Measurements from ENCODE around the gene ADIPOQ.
A peak's percentile ranks its signal among the peaks of the same experiment; 100 is the strongest.
"Not testable (repeated sequence)": the region's sequence is repeated elsewhere in the genome, so short reads cannot be mapped to it uniquely, and the experiment has no call there.

ADIPOQ gene

DNA sequence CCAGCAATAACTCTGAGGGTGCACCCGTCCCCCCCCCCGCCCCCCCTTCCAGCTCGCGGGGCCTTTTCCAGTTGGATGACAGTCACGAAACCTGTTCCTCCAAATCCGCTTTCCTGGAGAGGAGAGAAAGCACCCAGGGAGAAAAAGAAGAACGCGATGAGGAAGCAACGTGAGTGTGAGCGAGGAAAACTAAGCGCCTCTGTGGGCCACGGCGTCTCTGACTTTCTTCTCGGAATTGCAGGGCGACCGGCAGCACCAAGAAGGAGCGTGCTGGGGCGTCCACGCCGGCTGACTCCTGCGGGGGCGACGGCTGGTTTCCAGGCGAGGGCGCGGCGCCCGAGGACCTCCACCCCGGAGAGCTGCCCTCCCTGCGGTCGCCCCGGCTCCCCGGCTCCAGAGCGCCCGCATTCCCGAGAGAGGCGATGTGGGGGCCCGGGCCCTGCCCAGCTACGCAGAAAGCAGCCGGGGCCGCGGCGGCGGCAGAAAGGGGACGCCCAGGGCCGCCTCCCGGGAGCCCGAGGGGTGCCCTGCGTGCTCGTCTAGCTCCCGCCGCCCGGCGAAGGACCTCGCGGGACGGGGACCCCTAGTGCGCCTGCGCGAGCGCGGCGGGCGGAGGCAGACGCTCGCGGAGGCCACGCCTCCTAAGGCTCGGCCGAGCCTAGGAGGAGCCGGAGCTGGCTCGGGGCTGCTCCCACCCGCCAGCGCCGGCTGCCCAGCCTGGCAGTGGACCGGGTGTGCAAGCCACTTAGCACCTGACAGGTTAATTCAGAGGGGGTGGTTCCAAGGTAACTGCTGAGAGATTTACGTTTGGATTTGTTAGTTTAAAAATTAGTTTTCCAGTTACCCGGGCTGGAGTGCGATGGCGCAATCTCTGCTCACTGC lies 15.3 kb upstream of the ADIPOQ start:
- peak; percentile 74 for DNase-seq

DNA sequence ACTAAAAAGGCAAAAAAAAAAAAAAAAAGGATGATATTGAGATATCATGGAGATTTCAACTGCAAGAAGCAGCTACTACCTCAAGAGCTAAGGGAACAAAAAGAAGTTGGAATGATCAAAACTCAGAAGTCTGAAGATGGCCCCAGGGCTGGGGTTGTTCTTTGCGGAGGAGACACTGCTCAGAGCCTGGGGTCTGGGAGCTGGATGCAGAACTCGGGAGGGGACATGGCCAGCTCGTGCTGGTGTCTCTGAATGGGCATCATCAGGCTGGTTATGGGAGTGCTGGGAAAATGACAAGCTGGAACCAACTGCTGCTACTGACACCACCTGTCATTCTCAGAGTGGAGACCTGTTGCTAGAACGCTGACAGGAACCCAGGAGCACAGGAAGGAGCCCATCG lies 14.2 kb upstream of the ADIPOQ start:
- no peak for DNase-seq

DNA sequence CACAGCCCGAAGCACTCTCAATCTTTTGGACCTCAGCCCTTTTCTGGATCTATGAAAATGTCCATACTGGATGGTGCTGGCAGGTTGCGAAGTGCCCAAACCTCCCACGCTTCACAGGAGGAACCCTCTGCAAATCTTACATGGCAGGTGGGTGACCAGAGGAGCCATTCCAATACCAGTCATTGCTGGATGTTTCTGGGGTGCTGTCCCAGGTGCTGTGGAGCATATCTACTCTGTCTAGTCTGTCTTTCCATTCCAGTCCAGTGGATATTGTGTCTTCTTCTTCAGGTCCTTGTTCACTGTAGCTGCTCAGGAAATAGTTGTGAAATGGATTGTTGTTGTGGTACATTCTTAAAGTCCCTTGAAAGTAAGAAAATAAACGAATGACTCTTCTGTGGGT lies 10.7 kb upstream of the ADIPOQ start:
- no peak for DNase-seq

DNA sequence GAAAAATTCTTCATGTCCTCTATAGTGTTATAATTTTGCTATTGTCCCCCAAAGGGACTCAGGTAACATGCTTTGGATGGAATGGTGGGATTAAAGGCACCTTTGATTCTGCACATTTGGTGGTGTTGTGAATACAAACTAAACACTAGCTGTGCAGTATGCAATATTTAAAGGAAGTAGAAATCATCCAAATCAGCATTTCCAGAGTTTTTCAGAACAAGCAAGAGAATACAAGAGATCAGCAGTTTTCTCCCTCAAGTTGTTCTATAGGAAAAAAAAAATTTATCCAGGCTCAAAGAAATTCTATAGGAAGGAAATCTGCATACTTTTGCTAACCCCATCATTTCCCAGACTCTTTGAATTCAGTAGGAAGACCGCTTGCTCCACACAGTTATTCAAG lies 10.2 kb upstream of the ADIPOQ start:
- DNase-seq, result no peak

DNA sequence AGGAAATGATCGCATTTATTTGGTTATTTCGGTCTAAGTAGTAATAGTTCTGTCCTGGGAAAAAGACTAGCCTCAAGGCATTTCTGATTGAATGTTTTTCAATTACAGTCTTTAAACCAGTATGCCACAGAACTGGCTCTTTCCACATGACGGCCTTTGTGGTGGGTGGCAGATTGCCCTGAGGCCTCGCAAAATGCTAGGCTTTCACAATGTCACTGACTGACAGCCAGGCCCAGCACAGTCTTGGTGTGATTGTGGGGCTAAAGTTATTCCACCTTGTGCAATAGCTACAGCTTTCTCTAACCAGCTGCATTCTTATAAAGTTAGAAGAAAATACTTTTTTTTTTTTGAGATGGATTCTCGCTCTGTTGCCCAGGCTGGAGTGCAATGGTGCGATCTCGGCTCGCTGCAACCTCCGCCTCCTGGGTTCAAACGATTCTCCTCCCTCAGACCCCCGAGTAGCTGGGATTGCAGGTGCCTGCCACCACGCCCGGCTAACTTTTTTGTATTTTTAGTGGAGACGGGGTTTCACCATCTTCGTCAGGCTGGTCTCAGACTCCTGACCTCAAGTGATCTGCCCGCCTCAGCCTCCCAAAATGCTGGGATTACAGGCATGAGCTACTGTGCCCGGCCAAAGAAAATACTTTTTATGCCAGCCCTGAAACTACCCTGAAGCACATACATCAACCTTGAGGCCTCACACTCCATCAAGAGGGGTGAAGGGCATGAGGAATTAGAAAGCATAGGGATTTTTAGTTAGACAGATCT lies 2.5 kb upstream of the ADIPOQ start:
- no peak for DNase-seq

DNA sequence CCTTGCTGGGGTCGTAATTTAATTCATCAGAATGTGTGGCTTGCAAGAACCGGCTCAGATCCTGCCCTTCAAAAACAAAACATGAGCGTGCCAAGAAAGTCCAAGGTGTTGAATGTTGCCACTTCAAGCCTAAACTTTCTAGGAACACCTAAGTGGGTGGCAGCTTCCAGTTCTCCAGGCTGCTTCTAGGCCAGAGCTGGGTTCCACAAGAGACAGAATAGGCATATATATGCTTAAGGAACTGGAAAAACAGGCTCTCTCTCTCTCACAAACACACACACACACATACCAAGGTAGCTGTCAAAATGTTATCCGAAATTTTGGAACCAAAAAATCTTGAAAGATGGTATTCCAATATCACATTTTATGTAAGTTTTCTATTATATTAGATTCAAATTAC lies 890 bp upstream of the ADIPOQ start:
- DNase-seq, result no peak

DNA sequence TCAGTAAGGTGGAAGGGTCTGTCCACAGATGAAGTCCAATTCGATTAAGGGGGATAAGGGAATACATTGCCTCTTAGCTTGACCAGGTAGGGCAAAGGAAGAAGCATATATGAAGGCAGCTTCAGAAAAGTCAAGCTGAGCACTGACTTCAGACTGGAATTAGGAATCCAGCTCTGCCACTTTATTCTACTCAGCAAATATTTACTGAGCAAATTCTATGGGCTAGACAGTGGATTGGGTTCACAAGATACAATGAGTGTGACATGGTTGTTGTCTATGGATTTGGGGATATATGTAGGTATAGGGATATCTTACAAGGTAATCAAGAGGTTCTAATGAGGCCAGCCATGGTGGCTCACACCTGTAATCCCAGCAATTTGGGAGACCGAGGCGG lies 526 bp downstream of the ADIPOQ start:
- DNase-seq, result no peak

DNA sequence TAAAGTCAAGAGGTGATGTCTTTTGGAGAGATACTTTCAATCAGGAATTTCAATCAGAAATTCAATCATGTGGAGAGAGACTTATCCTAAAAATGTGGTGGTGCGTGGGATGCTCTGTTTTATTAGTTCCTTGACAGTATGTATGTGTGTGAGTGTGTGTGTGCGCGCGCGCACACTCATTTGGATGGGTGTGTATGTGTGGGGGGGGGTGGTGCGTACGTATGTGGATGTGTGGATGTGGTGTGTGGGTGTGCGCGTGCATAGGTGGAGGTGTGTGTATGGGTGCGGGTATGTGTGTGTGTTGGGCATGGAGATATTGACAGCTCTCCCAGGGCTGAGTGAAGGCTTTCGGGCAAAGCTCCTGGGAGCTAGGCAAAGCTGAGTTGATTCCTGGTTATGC lies 2.4 kb downstream of the ADIPOQ start:
- no peak for DNase-seq

DNA sequence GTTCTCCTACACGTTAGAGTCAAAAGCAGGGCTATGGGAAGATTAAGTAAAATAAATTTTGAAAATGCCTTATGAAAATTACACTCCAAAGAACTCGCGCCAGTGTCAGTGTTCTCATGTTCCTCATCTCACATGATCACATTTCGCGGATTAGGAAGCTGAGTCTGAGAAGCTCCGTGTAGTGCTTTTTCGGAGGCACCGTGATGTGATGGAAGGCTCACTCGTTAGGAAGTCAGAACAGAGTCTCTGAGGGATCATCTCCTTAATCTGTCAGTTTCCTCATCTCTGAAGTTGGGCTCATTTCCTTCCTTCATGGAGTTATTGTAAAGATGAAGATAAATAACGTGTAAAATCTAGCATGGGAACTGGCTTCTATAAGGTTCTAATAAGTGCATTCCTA lies 3.2 kb downstream of the ADIPOQ start:
- no peak for DNase-seq

DNA sequence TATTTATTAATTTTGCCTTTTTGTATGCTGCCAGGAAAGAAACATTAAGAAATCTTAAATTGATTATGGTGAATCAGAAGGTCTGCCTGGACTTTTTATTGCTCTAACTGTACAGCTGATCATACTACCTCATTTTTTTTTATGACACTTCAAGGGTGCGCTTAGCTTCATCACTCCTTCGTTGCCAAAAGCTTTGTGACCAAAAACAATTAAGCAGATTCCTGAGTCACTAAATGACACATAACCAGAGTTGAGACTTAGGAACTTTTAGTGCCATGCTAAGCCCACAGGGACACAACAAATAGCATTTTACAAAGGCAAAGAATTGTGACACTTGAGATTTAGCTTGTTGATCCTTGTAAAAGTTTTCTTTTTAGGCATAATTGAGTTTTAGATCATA lies 4.9 kb downstream of the ADIPOQ start:
- no peak for DNase-seq

DNA sequence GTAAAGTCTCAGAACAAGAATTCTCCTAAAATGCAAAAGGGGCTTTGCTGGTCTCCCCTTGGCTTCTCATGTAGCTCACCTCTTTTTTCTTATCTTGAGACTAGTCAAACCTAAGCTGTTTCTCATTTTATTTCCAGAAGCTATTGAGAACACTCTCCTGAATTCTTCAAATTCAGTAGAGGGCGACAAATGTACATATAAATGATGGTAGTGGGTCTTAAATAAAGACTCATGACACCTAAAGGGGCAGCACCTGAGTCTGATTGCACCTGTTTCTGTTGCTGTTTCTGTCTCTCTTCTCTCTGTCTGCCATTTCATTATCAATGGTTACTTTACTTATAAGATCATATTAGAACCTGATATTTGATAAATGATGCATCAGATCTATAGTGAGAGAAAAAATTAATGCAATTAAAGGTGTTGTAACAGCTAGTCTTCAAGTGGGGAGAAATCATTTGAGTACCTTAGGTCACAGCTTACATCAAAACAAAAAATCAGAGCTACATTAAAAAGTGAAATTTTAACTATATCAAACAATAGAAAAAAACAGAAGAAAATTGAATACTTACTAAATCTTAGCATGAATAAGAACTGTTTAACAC lies 7.0 kb downstream of the ADIPOQ start:
- DNase-seq, result peak; percentile 21

DNA sequence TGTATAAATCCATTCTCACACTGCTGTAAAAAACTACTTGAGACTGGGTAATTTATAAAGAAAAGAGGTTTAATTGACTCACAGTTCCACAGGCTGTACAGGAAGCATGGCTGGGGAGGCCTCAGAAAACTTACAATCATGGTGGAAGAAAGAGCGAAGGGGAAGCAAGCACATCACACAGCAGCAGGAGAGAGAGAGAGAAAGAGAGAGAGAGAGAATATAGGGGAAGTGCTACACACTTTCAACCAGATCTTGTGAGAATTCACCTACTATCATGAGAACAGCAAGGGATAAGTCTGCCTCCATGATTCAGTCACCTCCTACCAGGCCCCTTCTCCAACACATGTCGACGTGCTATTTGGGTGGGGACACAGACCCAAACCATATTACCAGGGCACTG lies 9.3 kb downstream of the ADIPOQ start:
- not testable (repeated sequence) for DNase-seq

DNA sequence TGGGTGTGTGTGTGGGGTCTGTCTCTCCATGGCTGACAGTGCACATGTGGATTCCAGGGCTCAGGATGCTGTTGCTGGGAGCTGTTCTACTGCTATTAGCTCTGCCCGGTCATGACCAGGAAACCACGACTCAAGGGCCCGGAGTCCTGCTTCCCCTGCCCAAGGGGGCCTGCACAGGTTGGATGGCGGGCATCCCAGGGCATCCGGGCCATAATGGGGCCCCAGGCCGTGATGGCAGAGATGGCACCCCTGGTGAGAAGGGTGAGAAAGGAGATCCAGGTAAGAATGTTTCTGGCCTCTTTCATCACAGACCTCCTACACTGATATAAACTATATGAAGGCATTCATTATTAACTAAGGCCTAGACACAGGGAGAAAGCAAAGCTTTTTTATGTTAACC lies 10.5 kb downstream of the ADIPOQ start:
- no peak for DNase-seq

DNA sequence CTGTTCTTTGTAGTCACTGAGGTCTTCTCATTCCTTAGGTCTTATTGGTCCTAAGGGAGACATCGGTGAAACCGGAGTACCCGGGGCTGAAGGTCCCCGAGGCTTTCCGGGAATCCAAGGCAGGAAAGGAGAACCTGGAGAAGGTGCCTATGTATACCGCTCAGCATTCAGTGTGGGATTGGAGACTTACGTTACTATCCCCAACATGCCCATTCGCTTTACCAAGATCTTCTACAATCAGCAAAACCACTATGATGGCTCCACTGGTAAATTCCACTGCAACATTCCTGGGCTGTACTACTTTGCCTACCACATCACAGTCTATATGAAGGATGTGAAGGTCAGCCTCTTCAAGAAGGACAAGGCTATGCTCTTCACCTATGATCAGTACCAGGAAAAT lies 11.6 kb downstream of the ADIPOQ start:
- DNase-seq, result no peak

DNA sequence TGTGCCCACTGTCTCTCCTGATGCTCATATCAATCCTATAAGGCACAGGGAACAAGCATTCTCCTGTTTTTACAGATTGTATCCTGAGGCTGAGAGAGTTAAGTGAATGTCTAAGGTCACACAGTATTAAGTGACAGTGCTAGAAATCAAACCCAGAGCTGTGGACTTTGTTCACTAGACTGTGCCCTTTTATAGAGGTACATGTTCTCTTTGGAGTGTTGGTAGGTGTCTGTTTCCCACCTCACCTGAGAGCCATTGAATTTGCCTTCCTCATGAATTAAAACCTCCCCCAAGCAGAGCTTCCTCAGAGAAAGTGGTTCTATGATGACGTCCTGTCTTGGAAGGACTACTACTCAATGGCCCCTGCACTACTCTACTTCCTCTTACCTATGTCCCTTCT lies 12.4 kb downstream of the ADIPOQ start:
- no peak for DNase-seq

DNA sequence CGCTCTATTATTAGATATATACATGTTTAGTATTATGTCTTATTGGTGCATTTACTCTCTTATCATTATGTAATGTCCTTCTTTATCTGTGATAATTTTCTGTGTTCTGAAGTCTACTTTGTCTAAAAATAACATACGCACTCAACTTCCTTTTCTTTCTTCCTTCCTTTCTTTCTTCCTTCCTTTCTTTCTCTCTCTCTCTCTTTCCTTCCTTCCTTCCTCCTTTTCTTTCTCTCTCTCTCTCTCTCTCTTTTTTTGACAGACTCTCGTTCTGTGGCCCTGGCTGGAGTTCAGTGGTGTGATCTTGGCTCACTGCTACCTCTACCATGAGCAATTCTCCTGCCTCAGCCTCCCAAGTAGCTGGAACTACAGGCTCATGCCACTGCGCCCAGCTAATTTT lies 15.2 kb downstream of the ADIPOQ start:
- DNase-seq, result no peak

DNA sequence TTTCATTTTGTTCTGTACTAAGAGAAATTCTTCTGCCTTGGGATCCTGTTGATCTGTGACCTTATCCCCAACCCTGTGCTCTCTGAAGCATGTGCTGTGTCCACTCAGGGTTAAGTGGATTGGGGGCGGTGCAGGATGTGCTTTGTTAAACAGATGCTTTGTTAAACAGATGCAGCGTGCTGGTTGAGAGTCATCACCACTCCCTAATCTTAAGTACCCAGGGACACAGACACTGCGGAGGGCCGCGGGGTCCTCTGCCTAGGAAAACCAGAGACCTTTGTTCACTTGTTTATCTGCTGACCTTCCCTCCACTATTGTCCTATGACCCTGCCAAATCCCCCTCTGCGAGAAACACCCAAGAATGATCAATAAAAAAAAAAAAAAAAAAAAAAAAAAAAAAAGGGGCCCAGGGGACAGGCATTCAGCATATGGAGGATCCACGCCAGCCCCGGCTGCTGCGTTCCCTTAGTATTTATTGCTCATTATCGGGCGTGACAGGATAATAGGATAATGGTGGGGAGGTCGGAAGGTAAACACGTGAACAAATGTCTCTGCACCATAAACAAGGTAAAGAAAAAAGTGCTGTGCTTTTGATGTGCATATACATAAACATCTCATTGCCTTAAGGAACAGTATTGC lies 22.8 kb downstream of the ADIPOQ start:
- DNase-seq, result not testable (repeated sequence)

DNA sequence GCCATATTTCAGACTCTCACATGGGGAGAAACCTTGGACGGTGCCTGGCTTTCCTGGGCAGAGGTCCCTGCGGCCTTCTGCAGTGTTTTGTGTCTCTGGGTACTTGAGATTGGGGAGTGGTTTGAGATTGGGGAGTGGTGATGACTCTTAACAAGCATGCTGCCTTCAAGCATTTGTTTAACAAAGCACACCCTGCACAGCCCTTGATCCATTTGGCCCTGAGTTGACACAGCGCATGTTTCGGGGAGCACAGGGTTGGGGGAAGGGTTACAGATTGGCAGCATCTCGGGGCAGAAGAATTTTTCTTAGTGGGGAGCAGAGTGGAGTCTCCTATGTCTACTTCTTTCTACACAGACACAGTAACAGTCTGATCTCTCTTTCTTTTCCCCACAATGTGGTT lies 23.6 kb downstream of the ADIPOQ start:
- not testable (repeated sequence) for DNase-seq

DNA sequence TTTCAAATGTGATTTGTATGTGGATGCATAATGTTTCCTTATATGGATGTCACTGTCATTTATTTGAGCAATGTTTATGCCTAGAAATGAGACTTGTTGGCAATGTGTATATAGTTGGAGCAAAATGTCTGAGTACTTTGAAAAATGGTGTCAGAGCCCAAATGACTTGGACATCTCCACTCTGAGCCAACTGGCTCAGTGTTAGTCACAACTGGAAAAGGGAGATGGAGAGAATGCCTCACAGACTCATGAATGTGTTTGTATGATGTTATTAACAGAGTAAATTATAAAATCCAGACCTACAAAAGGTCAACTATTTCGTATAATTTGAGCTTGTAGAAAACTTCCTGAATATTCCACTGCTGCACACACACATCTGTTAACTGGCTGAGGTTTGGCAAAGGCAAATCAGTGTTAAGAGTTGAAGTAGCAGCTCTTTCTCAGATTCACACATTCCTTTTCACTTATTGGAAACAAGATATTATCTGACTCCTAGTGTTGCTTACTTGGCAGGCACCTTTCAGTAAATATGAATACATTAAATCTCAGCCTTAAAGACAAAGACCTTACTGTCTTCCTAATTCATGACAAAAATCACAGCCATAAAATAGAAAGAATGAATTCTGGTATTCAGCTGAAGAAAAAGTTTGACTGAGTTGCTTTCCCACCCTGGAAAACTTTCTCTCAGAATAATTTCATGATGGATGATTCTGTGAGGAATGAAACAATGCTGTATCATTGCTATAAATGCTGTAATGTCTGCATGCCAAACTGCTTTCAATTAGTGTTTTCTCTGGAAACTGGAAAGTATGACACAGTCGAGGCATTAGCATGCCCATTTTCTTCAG lies 27.0 kb downstream of the ADIPOQ start:
- DNase-seq, result no peak

DNA sequence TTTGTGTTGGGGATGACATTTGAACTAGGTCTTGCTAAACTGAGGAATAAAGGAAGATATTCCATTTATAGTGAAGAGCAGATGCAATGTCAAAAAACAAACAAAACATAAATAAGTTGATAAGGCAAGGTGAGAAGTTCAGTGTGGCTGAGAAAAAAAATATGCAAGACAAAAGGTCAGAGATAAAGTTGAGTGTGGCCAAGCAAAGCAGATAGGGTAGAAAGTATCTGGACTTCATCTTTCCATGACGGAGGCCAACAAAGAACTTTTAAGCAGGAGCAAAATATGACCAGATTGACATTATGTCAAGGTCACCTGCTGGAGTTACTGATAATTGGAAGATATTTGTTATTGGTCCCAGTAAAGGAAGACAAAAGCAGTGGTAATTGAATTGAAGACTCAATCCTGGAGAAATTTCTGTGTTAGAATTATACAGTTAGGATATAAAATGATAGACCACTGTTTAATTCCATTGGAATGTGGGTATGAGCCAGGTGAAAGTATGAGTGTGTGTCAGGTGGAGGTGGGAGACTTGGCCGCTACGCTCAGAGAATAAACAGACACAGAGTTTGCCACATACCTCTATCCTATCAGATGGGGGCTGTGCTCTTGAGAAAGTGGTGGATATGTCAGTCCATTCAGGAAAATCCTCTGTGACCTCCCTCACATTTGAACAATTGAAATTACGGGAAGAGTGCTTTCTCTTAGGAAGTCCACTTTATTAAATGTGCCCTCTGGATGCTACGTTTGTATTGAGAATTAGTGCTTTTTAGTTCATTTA lies 28.1 kb downstream of the ADIPOQ start:
- DNase-seq, result no peak

DNA sequence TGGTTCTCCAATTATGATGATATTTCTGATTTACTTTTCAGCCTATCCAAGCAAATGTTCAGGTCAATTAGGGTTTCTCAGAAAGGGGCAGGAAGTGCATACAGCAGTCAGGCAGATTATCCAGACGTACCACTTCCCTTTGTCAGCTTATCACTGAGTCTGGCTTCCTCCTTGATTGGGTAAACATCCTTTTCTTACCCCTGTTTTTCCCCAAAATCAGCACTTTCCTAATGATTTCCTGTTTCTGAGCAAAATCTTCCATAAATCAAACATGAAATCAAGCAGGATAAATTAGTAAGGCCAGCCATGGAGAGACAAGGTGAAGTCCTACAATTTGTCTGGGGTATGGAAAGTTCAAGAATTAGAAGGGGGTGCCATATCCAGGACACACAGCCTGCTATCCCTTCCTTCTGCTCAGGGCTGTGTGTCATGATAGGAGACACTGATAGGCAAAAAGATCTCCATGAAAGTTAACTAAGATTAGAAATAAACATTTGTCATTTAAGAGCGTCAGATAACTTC lies 29.0 kb downstream of the ADIPOQ start:
- DNase-seq, result no peak
